ENCODE data around the gene RAB11FIP3. TPM values are rescaled to one million over a fixed set of nuclear protein-coding genes. Genes with fewer than 3 reads are reported as not detected.

The RAB11FIP3 gene
- total and polyA plus RNA-seq, 11 donors = 19.3 to 39.9 (median 31.9) TPM

- ATAC-seq = no peak
- peaks cover 0 to 34% (median 7%) of the 10 kb centered on the region in 9 donors for H3K36me3 ChIP-seq
- H3K9me3 ChIP-seq = no peaks in the 10 kb centered on the region
- H3K27ac ChIP-seq = no peak overlapping the region
- H3K4me1 ChIP-seq = peaks cover 0 to 23% (median 6%) of the 10 kb centered on the region in 12 donors
- H3K4me3 ChIP-seq = no peak overlapping the region
- WGBS, 4 donors = 96 to 97% (median 97%) methylated on average over 40 to 60 of the region's 60 CpGs
- intact Hi-C loops (cut with DNase I) = no loop called here
- no peak for DNase-seq
- no peaks in the 10 kb centered on the region for H3K27me3 ChIP-seq
- TF ChIP-seq CTCF (IDR thresholded peaks at IDR 0.05) = no peak
- TF ChIP-seq POLR2A (IDR thresholded peaks at IDR 0.05) = no peak
Observed at GRCh38 chr16:537415-538335, 112.2 kb downstream of the RAB11FIP3 start.

- peaks cover 0 to 34% (median 7%) of the 10 kb centered on the region in 9 donors for H3K36me3 ChIP-seq
- no peak for ATAC-seq
- no peak overlapping the region for H3K27ac ChIP-seq
- TF ChIP-seq CTCF (IDR thresholded peaks at IDR 0.05) (no peak), POLR2A (IDR thresholded peaks at IDR 0.05) (no peak)
- H3K4me3 ChIP-seq = no peak overlapping the region
- WGBS, 4 donors = 92 to 96% (median 93%) methylated on average over 20 to 34 of the region's 34 CpGs
- intact Hi-C loops (cut with DNase I) = no loop called here
- H3K4me1 ChIP-seq = peaks cover 0 to 6% (median 0%) of the 10 kb centered on the region in 12 donors
- H3K9me3 ChIP-seq = no peaks in the 10 kb centered on the region
- H3K27me3 ChIP-seq = no peaks in the 10 kb centered on the region
- DNase-seq = no peak
Observed at GRCh38 chr16:539901-540530, 114.6 kb downstream of the RAB11FIP3 start.

GRCh38 chr16:540645-541340 is 115.3 kb downstream of the RAB11FIP3 start:
- H3K36me3 ChIP-seq = peaks cover 0 to 40% (median 7%) of the 10 kb centered on the region in 9 donors
- DNase-seq (no peak), ATAC-seq (no peak)
- no peaks in the 10 kb centered on the region for H3K4me1 ChIP-seq
- H3K27ac ChIP-seq = no peak overlapping the region
- no peak overlapping the region for H3K4me3 ChIP-seq
- 91 to 93% (median 92%) methylated on average over 20 to 29 of the region's 29 CpGs for WGBS, 4 donors
- intact Hi-C loops (cut with DNase I) = no loop called here
- H3K27me3 ChIP-seq = no peaks in the 10 kb centered on the region
- TF ChIP-seq POLR2A (IDR thresholded peaks at IDR 0.05) (no peak), CTCF (IDR thresholded peaks at IDR 0.05) (no peak)
- no peaks in the 10 kb centered on the region for H3K9me3 ChIP-seq

Measured in heart left ventricle (tissue), 16 donors.